GM18873 (cell line): ENCODE measurements around the gene RAB11FIP3.
"Not testable (repeated sequence)": the region's sequence is repeated elsewhere in the genome, so short reads cannot be mapped to it uniquely, and the experiment has no call there.

Experiments
- ATAC-seq: cut with Tn5 transposase; IDR thresholded peaks from one replicate; pipeline ENCODE4 v1.9.1; 2021; ENCODE audit warnings: mild to moderate bottlenecking, moderate library complexity, moderate number of reproducible peaks; ENCODE audit not compliant: unreplicated experiment, low FRiP score

RAB11FIP3 gene

GRCh38 chr16:425082-425718, at the start of gene RAB11FIP3:
TSS of gene RAB11FIP3 (plus strand) at chr16:425649. CDS start at chr16:426007, 358 bp downstream.
- no peak for ATAC-seq

GRCh38 chr16:375927-376816, 49.3 kb upstream of the RAB11FIP3 start:
- ATAC-seq = no peak

GRCh38 chr16:376817-377418, 48.5 kb upstream of the RAB11FIP3 start:
- no peak for ATAC-seq

- ATAC-seq = no peak
Observed at GRCh38 chr16:377419-377951, 48.0 kb upstream of the RAB11FIP3 start.

- ATAC-seq = not testable (repeated sequence)
Observed at GRCh38 chr16:378113-378820, 47.2 kb upstream of the RAB11FIP3 start.

- no peak for ATAC-seq
Observed at GRCh38 chr16:378821-379182, 46.6 kb upstream of the RAB11FIP3 start.

- ATAC-seq = no peak
Observed at GRCh38 chr16:379183-379960, 46.1 kb upstream of the RAB11FIP3 start.

- no peak for ATAC-seq
Observed at GRCh38 chr16:379961-380761, 45.3 kb upstream of the RAB11FIP3 start.

- ATAC-seq = no peak
Observed at GRCh38 chr16:380762-381011, 44.8 kb upstream of the RAB11FIP3 start.

- ATAC-seq = no peak
Observed at GRCh38 chr16:381012-381788, 44.2 kb upstream of the RAB11FIP3 start.

GRCh38 chr16:381789-382717, 43.4 kb upstream of the RAB11FIP3 start, which contains the start of gene PGAP6:
TSS of gene PGAP6 (minus strand) at chr16:381978. CDS start at chr16:381821, 157 bp downstream.
- no peak for ATAC-seq

GRCh38 chr16:383326-384051, 42.0 kb upstream of the RAB11FIP3 start:
- no peak for ATAC-seq

GRCh38 chr16:386641-387156, 38.8 kb upstream of the RAB11FIP3 start:
- no peak for ATAC-seq

- not testable (repeated sequence) for ATAC-seq
Observed at GRCh38 chr16:387761-388666, 37.4 kb upstream of the RAB11FIP3 start.

- no peak for ATAC-seq
Observed at GRCh38 chr16:389352-389751, 36.1 kb upstream of the RAB11FIP3 start.
